Loucy (cell line): ENCODE data around the gene IQCK.
"Not testable (repeated sequence)": the region's sequence is repeated elsewhere in the genome, so short reads cannot be mapped to it uniquely, and the experiment has no call there.

Experiments
- H2AFZ ChIP-seq: fragments of 200-600 bp; sonication (generic); 2 replicates; pipeline ENCODE4 v1.6.0; 2016; ENCODE audit warnings: antibody characterized with exemption, mild to moderate bottlenecking, low read length, moderate library complexity
- H3F3A ChIP-seq: fragments of 200-600 bp; 2 replicates; pipeline ENCODE4 v1.6.0; 2016; ENCODE audit warnings: antibody characterized with exemption, low read depth, mild to moderate bottlenecking
- H3K27me3 ChIP-seq: fragments of 200-600 bp; sonication (generic); 2 replicates; pipeline ENCODE4 v1.6.1; 2014; ENCODE audit warnings: low read length, mild to moderate bottlenecking; ENCODE audit not compliant: insufficient read depth, poor library complexity, severe bottlenecking
- H3K36me3 ChIP-seq: fragments of 200-600 bp; sonication (generic); 2 replicates; pipeline ENCODE4 v1.6.1; 2016; ENCODE audit warnings: low read length; ENCODE audit not compliant: insufficient read depth
- H3K4me1 ChIP-seq: fragments of 200-600 bp; sonication (generic); 2 replicates; pipeline ENCODE4 v1.5.1; 2014; ENCODE audit warnings: low read length, mild to moderate bottlenecking; ENCODE audit not compliant: insufficient read depth, poor library complexity, severe bottlenecking
- H3K4me2 ChIP-seq: fragments of 200-600 bp; sonication (generic); 2 replicates; pipeline ENCODE4 v1.6.0; 2014; ENCODE audit warnings: antibody characterized with exemption, low read length, low read depth, mild to moderate bottlenecking; ENCODE audit not compliant: poor library complexity, severe bottlenecking
- H3K4me3 ChIP-seq: fragments of 200-600 bp; sonication (generic); 2 replicates; pipeline ENCODE4 v1.5.1; 2014; ENCODE audit warnings: low read length, mild to moderate bottlenecking, mixed read lengths; ENCODE audit not compliant: poor library complexity, severe bottlenecking
- H3K79me2 ChIP-seq: fragments of 200-600 bp; sonication (generic); 2 replicates; pipeline ENCODE4 v1.6.1; 2014; ENCODE audit warnings: low read length; ENCODE audit not compliant: insufficient read depth
- H3K9ac ChIP-seq: fragments of 200-600 bp; sonication (generic); 2 replicates; pipeline ENCODE4 v1.6.0; 2014; ENCODE audit warnings: mild to moderate bottlenecking, low read depth, low read length, moderate library complexity; ENCODE audit not compliant: poor library complexity, severe bottlenecking
- H3K9me2 ChIP-seq: fragments of 200-600 bp; sonication (generic); replicated peaks from 2 replicates; pipeline ENCODE4 v1.6.1; 2016; ENCODE audit warnings: low read depth, low read length, mixed read lengths
- H3K9me3 ChIP-seq: fragments of 200-600 bp; sonication (generic); 2 replicates; pipeline ENCODE4 v1.6.1; 2014; ENCODE audit warnings: mild to moderate bottlenecking, antibody characterized with exemption, low read length, low read depth; ENCODE audit not compliant: insufficient read depth
- H4K20me1 ChIP-seq: fragments of 200-600 bp; sonication (generic); 2 replicates; pipeline ENCODE4 v1.6.0; 2014; ENCODE audit warnings: antibody characterized with exemption, low read length, mild to moderate bottlenecking; ENCODE audit not compliant: insufficient read depth, poor library complexity, severe bottlenecking
- CTCF ChIP-seq: fragments of 200-600 bp; sonication (generic); conservative IDR thresholded peaks from 2 replicates; pipeline ENCODE4 v1.5.1; 2014; ENCODE audit warnings: mild to moderate bottlenecking, antibody characterized with exemption, low read length
- EZH2phosphoT487 ChIP-seq: fragments of 200-600 bp; IDR thresholded peaks from 2 replicates; pipeline ENCODE4 v1.6.1; 2018; ENCODE audit warnings: antibody characterized with exemption, mild to moderate bottlenecking, moderate library complexity, borderline replicate concordance

The IQCK gene

GRCh38 chr16:19716183-19716582, 1.9 kb upstream of the IQCK start:
- Histone ChIP-seq H3K36me3 (no peaks in the 10 kb centered on the region), H3K4me2 (peak overlapping the region; percentile 88), H4K20me1 (no peaks in the 10 kb centered on the region), H3K9me2 (no peaks in the 10 kb centered on the region), H3K4me3 (peak overlapping the region; percentile 96), H3K27me3 (no peaks in the 10 kb centered on the region), H3K9me3 (no peaks in the 10 kb centered on the region), H2AFZ (no peak overlapping the region), H3K4me1 (peaks cover 26% of the 10 kb centered on the region), H3K9ac (peak overlapping the region; percentile 95), H3K79me2 (peaks cover 28% of the 10 kb centered on the region), H3F3A (no peaks in the 10 kb centered on the region; the same call in 1 of the 2 replicates)
- no peak for TF ChIP-seq CTCF
- no peak for TF ChIP-seq EZH2phosphoT487

GRCh38 chr16:19716728-19717127, 1.3 kb upstream of the IQCK start:
- H3K27me3 ChIP-seq, H3K36me3 ChIP-seq, H3K9me3 ChIP-seq, H3K9me2 ChIP-seq, H2AFZ ChIP-seq, H4K20me1 ChIP-seq, H3F3A ChIP-seq: not testable (repeated sequence)
- peaks cover 28% of the 10 kb centered on the region for H3K79me2 ChIP-seq
- peak overlapping the region; percentile 95 for H3K9ac ChIP-seq
- H3K4me1 ChIP-seq = peaks cover 26% of the 10 kb centered on the region
- peak overlapping the region; percentile 88 for H3K4me2 ChIP-seq
- H3K4me3 ChIP-seq = peak overlapping the region; percentile 96

GRCh38 chr16:19717314-19717713, 757 bp upstream of the IQCK start:
- Histone ChIP-seq H3K79me2 (peaks cover 28% of the 10 kb centered on the region), H2AFZ (peak overlapping the region; percentile 94), H4K20me1 (no peaks in the 10 kb centered on the region), H3K9ac (peak overlapping the region; percentile 95), H3K4me1 (peaks cover 26% of the 10 kb centered on the region), H3F3A (no peaks in the 10 kb centered on the region; the same call in 1 of the 2 replicates), H3K27me3 (no peaks in the 10 kb centered on the region), H3K4me3 (peak overlapping the region; percentile 96), H3K9me3 (no peaks in the 10 kb centered on the region), H3K4me2 (peak overlapping the region; percentile 88), H3K36me3 (no peaks in the 10 kb centered on the region), H3K9me2 (no peaks in the 10 kb centered on the region)
- TF ChIP-seq EZH2phosphoT487 = no peak
- TF ChIP-seq CTCF = no peak

- Histone ChIP-seq H3K27me3 (no peaks in the 10 kb centered on the region), H3K4me2 (peak overlapping the region; percentile 88), H3K9me3 (no peaks in the 10 kb centered on the region), H3K9ac (peak overlapping the region; percentile 95), H2AFZ (peak overlapping the region; percentile 94), H3K4me3 (peak overlapping the region; percentile 96), H3K9me2 (no peaks in the 10 kb centered on the region), H3K79me2 (peaks cover 28% of the 10 kb centered on the region), H3K4me1 (peaks cover 26% of the 10 kb centered on the region), H3F3A (no peaks in the 10 kb centered on the region; the same call in 1 of the 2 replicates), H4K20me1 (no peaks in the 10 kb centered on the region), H3K36me3 (no peaks in the 10 kb centered on the region)
- TF ChIP-seq CTCF (no peak), EZH2phosphoT487 (no peak)
These were observed 524 bp downstream of the IQCK start for GRCh38 chr16:19718624-19718965.
